IPS-20b (cell line): Measurements from ENCODE around the gene LIPF.
"Not testable (repeated sequence)": the region's sequence is repeated elsewhere in the genome, so short reads cannot be mapped to it uniquely, and the experiment has no call there.

ENCODE experiments used
- H3K27ac ChIP-seq: one replicate; pipeline ENCODE4 v1.5.1; 2013; ENCODE audit warnings: low read length
- H3K27me3 ChIP-seq: 2 replicates; pipeline ENCODE4 v1.6.1; 2013; ENCODE audit warnings: mild to moderate bottlenecking, low read length, inconsistent platforms; ENCODE audit not compliant: insufficient read depth
- H3K36me3 ChIP-seq: 2 replicates; pipeline ENCODE4 v1.6.1; 2013; ENCODE audit warnings: low read depth, mild to moderate bottlenecking, inconsistent platforms, low read length, moderate library complexity; ENCODE audit not compliant: insufficient read depth
- H3K4me1 ChIP-seq: 2 replicates; pipeline ENCODE4 v1.6.1; 2013; ENCODE audit warnings: mild to moderate bottlenecking, control low read depth, inconsistent platforms, low read length, moderate library complexity; ENCODE audit not compliant: insufficient read depth
- H3K4me3 ChIP-seq: 2 replicates; pipeline ENCODE4 v1.5.1; 2013; ENCODE audit warnings: mild to moderate bottlenecking, low read length, inconsistent platforms
- H3K9ac ChIP-seq: 2 replicates; pipeline ENCODE4 v1.6.1; 2013; ENCODE audit warnings: low read depth, mild to moderate bottlenecking, inconsistent platforms, low read length, moderate library complexity
- H3K9me3 ChIP-seq: 2 replicates; pipeline ENCODE4 v1.6.1; 2013; ENCODE audit warnings: mild to moderate bottlenecking, low read depth, low read length, inconsistent platforms; ENCODE audit not compliant: insufficient read depth

Gene LIPF

DNA sequence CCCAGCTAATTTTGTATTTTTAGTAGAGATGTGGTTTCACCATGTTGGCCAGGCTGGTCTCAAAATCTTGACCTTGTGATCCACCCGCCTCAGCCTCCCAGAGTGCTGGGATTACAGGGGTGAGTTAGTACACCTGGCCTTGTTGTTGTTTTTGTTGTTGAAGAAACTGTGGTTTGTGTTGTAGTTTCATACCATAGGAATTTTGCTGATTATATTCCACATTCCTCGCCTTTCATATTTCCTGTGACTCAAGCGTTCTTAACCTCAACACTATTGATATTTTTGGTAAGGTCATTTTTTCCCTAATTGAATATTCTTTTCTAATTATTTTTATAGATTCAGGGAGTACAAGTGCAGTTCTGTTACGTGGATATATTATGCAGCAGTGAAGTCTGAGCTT is 16.7 kb downstream of the LIPF start:
- H3K27ac ChIP-seq = no peak overlapping the region
- no peak overlapping the region for H3K4me3 ChIP-seq
- no peak overlapping the region for H3K9ac ChIP-seq
- H3K36me3 ChIP-seq = no peaks in the 10 kb centered on the region
- H3K4me1 ChIP-seq = 0 out of 2 replicates have a peak, but pooled peaks cover 4% of the 10 kb centered on the region
- H3K27me3 ChIP-seq = peaks cover 4% of the 10 kb centered on the region; the same call in 1 of the 2 replicates
- H3K9me3 ChIP-seq = no peaks in the 10 kb centered on the region

DNA sequence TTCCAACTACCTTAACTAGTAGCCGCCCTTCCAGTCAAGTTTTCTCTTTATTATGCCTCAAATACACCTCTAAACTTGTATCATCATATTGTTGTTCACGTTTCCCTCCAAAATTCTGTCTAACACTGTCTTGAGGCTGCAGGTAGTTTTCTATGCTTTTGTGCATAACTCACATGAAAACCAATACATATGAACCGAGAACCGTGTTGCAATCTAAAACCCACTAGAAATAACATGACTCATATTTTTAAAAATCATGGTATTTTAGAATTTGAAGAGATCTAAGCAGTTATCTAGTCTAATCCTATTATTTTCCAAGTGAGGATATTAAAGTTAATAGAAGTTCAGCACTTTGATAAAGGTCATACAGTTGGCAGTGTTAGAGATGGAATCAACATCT is 18.2 kb downstream of the LIPF start:
- no peaks in the 10 kb centered on the region for H3K36me3 ChIP-seq
- no peaks in the 10 kb centered on the region for H3K9me3 ChIP-seq
- H3K4me1 ChIP-seq = no peaks in the 10 kb centered on the region
- H3K9ac ChIP-seq = no peak overlapping the region
- H3K4me3 ChIP-seq = no peak overlapping the region
- H3K27me3 ChIP-seq = peaks cover 4% of the 10 kb centered on the region; the same call in 1 of the 2 replicates
- no peak overlapping the region for H3K27ac ChIP-seq

DNA sequence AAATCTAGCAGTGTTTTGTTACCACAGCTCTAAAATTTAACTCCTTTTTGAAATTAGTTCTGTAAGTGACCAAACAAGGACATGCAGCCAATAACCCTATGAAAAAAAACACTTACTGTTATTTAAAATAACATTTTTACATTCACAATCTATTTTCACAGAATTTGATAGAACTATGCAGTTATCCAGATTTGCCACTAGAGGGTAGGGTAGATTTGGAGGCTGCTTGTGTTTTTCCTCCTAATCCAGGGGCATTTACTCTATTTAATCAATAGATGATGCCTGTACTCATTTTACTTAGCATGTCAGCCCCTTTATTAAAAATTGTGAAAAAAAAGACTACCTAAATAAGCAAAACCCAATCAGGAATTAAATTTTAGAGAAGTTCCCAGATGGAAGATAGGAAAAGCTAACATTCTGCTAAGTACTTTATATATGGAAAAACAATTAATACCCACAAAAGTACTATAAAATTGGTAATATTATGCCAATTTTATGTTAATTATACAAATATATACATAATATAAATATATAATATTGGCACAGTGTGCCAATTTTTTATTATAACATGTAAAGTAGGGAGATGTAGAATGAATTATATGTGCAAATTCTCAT is 23.7 kb downstream of the LIPF start:
- no peaks in the 10 kb centered on the region for H3K36me3 ChIP-seq
- no peak overlapping the region for H3K27ac ChIP-seq
- peaks cover 24% of the 10 kb centered on the region; the same call in 1 of the 2 replicates for H3K27me3 ChIP-seq

DNA sequence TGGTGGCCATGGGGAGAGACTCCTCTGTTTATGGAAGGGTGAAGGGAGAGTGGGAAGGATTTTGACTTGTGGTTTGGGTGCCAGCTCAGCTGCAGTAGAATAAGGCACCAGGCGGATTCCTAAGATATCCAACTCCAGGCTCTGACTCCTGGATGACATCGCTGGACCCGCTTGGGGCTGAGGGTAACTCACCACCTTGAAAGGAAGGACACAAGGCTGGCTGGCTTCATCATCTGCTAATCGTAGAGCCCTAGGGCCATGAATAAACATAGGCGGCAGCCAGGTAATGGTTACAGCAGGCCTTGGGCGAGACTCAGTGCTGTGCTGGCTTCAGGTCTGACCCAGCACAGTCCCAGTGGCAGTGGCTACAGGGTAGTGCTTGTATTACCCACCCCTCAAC is 25.1 kb downstream of the LIPF start:
- no peak overlapping the region for H3K4me3 ChIP-seq
- no peaks in the 10 kb centered on the region for H3K4me1 ChIP-seq
- no peak overlapping the region for H3K27ac ChIP-seq
- no peak overlapping the region for H3K9ac ChIP-seq
- peaks cover 24% of the 10 kb centered on the region; the same call in 1 of the 2 replicates for H3K27me3 ChIP-seq
- no peaks in the 10 kb centered on the region for H3K36me3 ChIP-seq
- no peaks in the 10 kb centered on the region for H3K9me3 ChIP-seq

More for the DNA sequence above, 23.7 kb downstream of the LIPF start:
- H3K9me3 ChIP-seq = no peaks in the 10 kb centered on the region
- no peaks in the 10 kb centered on the region for H3K4me1 ChIP-seq
- no peak overlapping the region for H3K9ac ChIP-seq
- no peak overlapping the region for H3K4me3 ChIP-seq

DNA sequence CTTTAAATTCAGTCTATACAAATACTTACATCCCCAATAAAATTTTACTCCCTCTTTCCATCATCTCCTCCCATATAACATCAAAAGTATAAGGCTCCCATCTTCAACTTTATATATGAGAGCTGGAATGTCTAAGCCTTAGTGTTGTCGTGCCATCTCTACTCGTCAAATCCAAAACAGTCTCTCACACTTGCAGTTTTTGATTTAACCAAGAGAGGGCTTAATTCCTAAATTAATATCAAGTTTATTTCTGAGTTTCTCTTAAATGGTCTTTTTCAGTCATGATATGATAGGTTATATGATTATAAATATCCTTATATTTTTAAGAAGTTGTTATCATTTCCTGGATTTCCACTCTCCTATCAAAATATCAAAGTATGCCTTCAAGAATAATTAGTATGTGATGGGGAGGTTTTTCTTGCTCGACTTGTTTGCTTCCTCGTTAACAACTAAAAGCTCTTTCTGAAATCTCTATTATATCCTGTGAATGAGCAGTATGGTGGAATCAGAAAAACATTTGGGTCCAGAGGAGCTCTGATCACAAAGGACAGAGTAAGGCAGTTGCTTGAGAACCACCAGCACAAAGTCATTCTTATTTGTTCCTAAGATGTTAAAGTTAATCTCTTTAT is 29.3 kb downstream of the LIPF start:
- Histone ChIP-seq H3K36me3 (no peaks in the 10 kb centered on the region), H3K27me3 (peaks cover 53% of the 10 kb centered on the region), H3K9ac (no peak overlapping the region), H3K27ac (no peak overlapping the region), H3K4me3 (no peak overlapping the region), H3K9me3 (no peaks in the 10 kb centered on the region), H3K4me1 (no peaks in the 10 kb centered on the region)

DNA sequence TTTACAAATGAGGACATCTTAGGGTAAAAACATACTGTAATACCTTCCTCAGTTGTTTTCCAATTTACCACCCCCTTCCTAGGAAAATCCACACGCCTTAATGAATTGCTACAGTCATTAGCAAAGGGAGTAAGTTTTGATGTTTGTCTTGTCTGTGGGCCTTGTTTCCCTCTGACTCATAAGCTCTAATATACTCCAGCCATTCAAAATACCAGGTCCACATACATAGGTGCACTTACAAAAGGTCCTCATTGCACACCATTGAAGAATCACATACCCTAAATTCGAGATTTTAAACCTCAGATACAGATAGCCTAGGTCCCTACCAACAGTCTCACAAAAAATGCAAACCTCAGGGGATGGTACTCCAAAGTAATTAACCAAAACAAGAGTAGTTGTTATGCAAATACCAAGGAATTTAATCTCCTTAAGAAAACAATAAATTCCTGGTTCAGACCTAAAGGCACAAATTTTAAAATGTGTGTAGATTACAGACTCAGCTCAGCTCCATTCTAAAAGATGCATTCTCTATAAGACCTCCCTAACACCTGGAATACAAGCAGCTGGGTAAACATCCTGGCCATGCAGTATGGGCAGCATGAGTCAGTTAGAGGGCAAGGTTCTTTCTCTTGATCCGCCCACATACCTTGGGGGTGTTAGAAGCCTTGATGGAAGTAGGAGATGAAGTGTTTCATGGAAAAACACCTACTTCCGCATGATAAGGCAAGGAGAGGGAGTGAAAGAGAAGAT is 38.8 kb downstream of the LIPF start:
- H3K4me3 ChIP-seq = no peak overlapping the region
- no peak overlapping the region for H3K27ac ChIP-seq

DNA sequence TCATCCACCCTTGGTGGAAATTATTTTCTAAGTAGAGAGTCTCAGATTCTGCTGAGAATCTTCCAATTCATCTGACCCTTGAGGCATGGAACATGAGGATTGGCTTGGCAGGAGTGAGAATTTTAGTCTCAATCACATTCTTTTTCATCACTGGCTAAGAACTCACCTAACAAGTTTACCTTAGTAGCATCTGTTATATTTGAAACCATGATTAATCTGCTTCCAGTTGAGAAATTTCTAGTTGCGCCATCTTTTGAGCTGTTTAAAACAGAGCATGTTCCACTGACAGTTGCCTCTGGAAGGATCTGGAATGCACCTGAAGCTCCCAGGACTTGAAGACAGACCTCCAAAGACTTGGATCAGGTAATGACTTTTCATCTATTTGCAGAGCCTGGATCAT is 41.7 kb downstream of the LIPF start, which contains the start of gene LIPK:
Gene LIPK, plus strand, starts transcription at position 292 of the 400 bp plus-strand sequence. CDS start 18,295 bp downstream, outside the sequence.
- Histone ChIP-seq H3K4me1 (peaks cover 19% of the 10 kb centered on the region), H3K36me3 (no peaks in the 10 kb centered on the region), H3K4me3 (no peak within 1 kb of the TSS), H3K27me3 (peaks cover 77% of the 10 kb centered on the region), H3K9me3 (no peaks in the 10 kb centered on the region), H3K27ac (no peak within 1 kb of the TSS), H3K9ac (no peak within 1 kb of the TSS)

More for the DNA sequence above, 38.8 kb downstream of the LIPF start:
- no peaks in the 10 kb centered on the region for H3K9me3 ChIP-seq
- no peak overlapping the region for H3K9ac ChIP-seq
- H3K27me3 ChIP-seq = peaks cover 100% of the 10 kb centered on the region
- H3K4me1 ChIP-seq = peaks cover 11% of the 10 kb centered on the region
- H3K36me3 ChIP-seq = no peaks in the 10 kb centered on the region

DNA sequence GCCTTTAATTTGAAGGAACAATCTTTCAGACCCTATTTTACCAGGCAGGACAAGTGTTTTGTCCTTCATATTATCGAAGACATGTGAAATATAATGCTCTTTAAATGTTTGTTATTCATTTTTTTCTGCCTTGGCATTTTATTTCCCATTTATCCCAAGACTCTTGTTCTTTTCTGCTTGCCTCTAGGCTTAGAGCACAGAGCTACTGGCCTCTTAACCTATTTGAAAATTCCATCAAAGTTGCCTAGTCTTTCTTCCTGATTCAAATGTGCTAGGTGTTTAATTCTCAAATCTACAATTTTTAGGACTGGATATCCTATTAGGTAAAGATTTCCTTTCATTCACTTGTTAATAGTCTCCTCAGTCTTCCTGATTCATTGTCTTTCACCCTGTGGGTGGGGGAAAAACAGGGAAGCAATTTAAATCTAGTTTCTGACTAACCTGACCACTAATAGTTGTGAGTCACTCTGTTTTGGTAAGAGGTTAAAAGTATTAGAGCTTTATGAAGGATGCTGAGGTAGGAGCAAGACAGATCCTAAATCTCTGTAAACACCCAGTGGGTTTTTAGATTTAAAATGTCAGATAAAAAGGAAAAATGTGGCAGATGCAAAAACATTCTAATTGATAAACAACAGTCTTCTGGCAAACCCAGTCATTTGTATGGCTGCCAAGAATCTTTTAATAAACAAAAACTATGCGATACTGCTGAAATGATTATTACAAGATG is 43.4 kb downstream of the LIPF start:
- Histone ChIP-seq H3K9ac (no peak overlapping the region), H3K27me3 (peaks cover 60% of the 10 kb centered on the region), H3K4me3 (peak overlapping the region; percentile 31; the same call in 1 of the 2 replicates), H3K4me1 (peaks cover 19% of the 10 kb centered on the region), H3K9me3 (no peaks in the 10 kb centered on the region), H3K36me3 (no peaks in the 10 kb centered on the region), H3K27ac (no peak overlapping the region)

DNA sequence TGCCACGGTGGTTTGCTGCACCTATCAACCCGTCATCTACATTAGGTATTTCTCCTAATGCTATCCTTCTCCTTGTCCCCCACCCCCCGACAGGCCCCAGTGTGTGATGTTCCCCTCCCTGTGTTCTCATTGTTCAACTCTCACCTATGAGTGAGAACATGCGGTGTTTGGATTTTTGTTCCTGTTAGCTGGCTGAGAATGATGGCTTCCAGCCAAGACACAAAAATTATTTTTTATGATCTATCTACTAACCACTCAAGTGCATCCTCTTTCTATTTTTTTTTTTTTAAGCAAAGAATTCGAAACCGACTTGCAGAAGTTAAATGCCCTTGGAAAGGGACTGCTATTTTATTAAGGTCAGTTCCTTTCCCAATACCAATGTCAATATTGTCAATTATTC is 45.1 kb downstream of the LIPF start:
- H3K9ac ChIP-seq, H3K27ac ChIP-seq, H3K36me3 ChIP-seq, H3K4me3 ChIP-seq, H3K9me3 ChIP-seq: not testable (repeated sequence)
- Histone ChIP-seq H3K4me1 (peaks cover 19% of the 10 kb centered on the region), H3K27me3 (peaks cover 43% of the 10 kb centered on the region)

DNA sequence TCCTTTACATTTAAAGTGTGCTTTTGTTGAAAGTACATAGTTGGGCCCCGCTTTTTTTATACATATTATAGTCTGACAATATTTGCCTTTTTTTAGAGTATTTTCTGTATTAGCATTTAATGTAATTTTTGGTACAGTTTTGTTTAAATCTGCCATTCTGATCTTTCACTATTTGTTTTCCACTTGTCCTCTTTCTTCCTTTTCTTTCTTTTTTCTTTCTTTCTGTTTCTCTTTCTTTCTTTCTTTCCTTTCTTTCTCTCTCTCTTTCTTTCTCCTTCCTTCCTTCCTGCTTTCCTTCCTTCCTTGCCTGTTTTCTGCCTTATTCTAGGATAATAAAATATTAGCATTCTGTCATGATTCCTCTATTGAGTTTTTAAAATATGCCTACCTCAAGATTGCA is 51.3 kb downstream of the LIPF start:
- Histone ChIP-seq H3K9me3 (no peaks in the 10 kb centered on the region), H3K9ac (no peak overlapping the region), H3K27ac (no peak overlapping the region), H3K4me1 (no peaks in the 10 kb centered on the region), H3K27me3 (peaks cover 8% of the 10 kb centered on the region; the same call in 1 of the 2 replicates), H3K4me3 (no peak overlapping the region), H3K36me3 (no peaks in the 10 kb centered on the region)

DNA sequence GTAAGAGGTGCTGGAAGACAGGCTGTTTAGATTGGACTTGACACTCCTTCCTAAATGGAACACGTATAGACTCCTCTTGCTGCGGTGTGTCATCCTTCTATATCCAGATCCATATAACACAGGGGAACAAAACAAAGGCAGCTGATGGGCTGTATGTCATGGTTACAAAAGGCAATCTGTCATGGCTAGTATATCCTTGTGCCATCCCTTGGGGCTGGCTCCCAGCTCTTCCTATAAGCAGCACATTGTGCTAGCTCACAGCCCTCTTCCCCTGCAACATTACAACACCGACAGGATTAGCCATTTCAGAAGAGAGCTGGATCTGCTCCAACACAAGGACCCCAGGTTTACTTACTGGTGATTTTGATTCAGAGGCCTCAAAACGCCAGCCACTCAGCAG is 57.1 kb downstream of the LIPF start:
- Histone ChIP-seq H3K4me1 (no peaks in the 10 kb centered on the region), H3K27ac (no peak overlapping the region), H3K4me3 (no peak overlapping the region), H3K27me3 (peaks cover 20% of the 10 kb centered on the region; the same call in 1 of the 2 replicates), H3K36me3 (no peaks in the 10 kb centered on the region), H3K9me3 (no peaks in the 10 kb centered on the region), H3K9ac (no peak overlapping the region)
